Measurements from ENCODE around the gene RSRC1.

DNA sequence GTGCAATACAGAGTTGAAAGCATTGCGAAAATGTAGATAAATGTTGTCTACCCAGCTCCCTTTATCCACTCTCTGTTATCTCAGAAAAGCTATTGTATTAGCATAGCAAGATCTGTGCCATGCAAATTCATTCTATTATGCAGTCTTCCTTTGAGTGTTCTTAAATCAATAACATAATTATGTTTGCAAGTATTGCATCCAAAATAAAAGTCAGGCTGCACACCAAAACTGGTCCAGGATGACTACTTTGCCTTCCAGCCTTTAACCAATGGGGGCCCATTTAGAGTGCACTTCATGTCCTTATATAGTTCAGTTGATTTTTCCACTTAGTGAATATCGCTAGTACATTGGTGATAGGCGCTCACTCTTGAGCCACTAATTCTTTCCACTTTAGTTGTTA, 353.7 kb downstream of the RSRC1 start:
- no peak for TF ChIP-seq POLR2A (IDR thresholded peaks at IDR 0.05)
- TF ChIP-seq, protein P1, sequence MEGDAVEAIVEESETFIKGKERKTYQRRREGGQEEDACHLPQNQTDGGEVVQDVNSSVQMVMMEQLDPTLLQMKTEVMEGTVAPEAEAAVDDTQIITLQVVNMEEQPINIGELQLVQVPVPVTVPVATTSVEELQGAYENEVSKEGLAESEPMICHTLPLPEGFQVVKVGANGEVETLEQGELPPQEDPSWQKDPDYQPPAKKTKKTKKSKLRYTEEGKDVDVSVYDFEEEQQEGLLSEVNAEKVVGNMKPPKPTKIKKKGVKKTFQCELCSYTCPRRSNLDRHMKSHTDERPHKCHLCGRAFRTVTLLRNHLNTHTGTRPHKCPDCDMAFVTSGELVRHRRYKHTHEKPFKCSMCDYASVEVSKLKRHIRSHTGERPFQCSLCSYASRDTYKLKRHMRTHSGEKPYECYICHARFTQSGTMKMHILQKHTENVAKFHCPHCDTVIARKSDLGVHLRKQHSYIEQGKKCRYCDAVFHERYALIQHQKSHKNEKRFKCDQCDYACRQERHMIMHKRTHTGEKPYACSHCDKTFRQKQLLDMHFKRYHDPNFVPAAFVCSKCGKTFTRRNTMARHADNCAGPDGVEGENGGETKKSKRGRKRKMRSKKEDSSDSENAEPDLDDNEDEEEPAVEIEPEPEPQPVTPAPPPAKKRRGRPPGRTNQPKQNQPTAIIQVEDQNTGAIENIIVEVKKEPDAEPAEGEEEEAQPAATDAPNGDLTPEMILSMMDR (IDR thresholded peaks at IDR 0.05): no peak
